ENCODE data around the gene IKZF1.
A peak's percentile ranks its signal among the peaks of the same experiment; 100 is the strongest.

IKZF1 gene

DNA sequence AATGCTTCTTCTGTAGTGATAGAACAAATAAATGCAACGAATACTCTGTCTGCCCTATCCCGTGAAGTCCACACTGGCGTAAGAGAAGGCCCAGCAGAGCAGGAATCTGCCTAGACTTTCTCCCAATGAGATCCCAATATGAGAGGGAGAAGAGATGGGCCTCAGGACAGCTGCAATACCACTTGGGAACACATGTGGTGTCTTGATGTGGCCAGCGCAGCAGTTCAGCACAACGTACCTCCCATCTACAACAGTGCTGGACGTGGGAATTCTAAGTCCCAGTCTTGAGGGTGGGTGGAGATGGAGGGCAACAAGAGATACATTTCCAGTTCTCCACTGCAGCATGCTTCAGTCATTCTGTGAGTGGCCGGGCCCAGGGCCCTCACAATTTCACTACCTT lies 99.9 kb downstream of the IKZF1 start:
- DNase-seq: no peak
- Histone ChIP-seq H3K4me1 (ENCODE audit: control insufficient read depth, insufficient read depth, low read length, poor library complexity, severe bottlenecking) (no peaks in the 10 kb centered on the region), H3K27ac (ENCODE audit: insufficient read depth, low read length, poor library complexity, severe bottlenecking) (no peak overlapping the region), H3K27me3 (replicated peaks; ENCODE audit: control insufficient read depth, insufficient read depth, low read length, poor library complexity, severe bottlenecking) (no peaks in the 10 kb centered on the region), H3K4me3 (ENCODE audit: insufficient read depth, low read depth, low read length, poor library complexity, severe bottlenecking) (no peak overlapping the region), H3K9me3 (ENCODE audit: control insufficient read depth, low read length) (no peaks in the 10 kb centered on the region), H3K36me3 (ENCODE audit: control insufficient read depth, insufficient read depth, low read length) (peaks cover 39% of the 10 kb centered on the region)

DNA sequence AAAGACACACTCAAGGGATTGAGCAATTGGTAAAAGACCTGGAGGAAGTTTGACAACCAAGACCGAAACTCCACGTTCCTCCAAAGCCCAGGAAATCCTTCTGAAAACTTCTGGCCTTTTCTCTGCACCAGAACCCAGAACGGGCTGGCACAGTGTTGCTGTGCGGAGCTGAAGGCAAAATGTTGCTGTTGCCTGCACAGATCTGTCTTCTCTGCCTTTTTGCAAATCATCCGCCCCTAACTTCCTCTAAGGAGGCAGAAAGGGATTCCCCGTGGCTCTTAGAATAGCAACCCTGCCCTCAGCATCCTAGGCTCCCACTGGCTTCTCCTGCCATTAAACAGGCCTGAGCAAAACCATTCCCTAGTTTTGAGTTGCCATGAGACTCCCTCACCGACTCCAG lies 100.7 kb downstream of the IKZF1 start:
- no peak for DNase-seq
- peak overlapping the region; percentile 39 for H3K27ac ChIP-seq (ENCODE audit: insufficient read depth, low read length, poor library complexity, severe bottlenecking)
- H3K27me3 ChIP-seq (replicated peaks; ENCODE audit: control insufficient read depth, insufficient read depth, low read length, poor library complexity, severe bottlenecking): no peaks in the 10 kb centered on the region
- H3K36me3 ChIP-seq (ENCODE audit: control insufficient read depth, insufficient read depth, low read length): peaks cover 30% of the 10 kb centered on the region
- no peaks in the 10 kb centered on the region for H3K9me3 ChIP-seq (ENCODE audit: control insufficient read depth, low read length)
- H3K4me3 ChIP-seq (ENCODE audit: insufficient read depth, low read depth, low read length, poor library complexity, severe bottlenecking): no peak overlapping the region
- H3K4me1 ChIP-seq (ENCODE audit: control insufficient read depth, insufficient read depth, low read length, poor library complexity, severe bottlenecking): no peaks in the 10 kb centered on the region

DNA sequence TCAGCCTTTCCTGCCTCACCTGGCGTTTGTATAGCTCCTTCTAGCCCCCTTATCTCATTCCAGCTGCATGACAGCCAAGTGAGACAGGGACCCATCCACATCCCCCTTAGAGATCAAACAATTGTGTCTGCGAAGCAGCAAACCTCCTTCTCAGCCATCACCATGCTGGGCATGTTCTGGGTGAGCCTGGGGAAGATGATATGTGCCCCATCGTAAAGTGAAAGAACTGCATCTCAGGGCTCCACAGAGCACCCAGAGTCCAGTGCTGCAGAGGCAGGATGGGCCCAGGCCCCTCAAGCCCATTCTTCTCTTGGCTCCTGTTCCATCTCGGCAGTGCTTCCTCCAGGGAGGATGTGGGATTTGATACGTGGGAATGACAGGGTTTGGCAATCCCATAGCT lies 102.4 kb downstream of the IKZF1 start:
- no peak overlapping the region for H3K27ac ChIP-seq (ENCODE audit: insufficient read depth, low read length, poor library complexity, severe bottlenecking)
- H3K4me1 ChIP-seq (ENCODE audit: control insufficient read depth, insufficient read depth, low read length, poor library complexity, severe bottlenecking): no peaks in the 10 kb centered on the region
- H3K9me3 ChIP-seq (ENCODE audit: control insufficient read depth, low read length): no peaks in the 10 kb centered on the region
- H3K36me3 ChIP-seq (ENCODE audit: control insufficient read depth, insufficient read depth, low read length): peaks cover 13% of the 10 kb centered on the region
- H3K4me3 ChIP-seq (ENCODE audit: insufficient read depth, low read depth, low read length, poor library complexity, severe bottlenecking): no peak overlapping the region
- no peaks in the 10 kb centered on the region for H3K27me3 ChIP-seq (replicated peaks; ENCODE audit: control insufficient read depth, insufficient read depth, low read length, poor library complexity, severe bottlenecking)
- DNase-seq: no peak

DNA sequence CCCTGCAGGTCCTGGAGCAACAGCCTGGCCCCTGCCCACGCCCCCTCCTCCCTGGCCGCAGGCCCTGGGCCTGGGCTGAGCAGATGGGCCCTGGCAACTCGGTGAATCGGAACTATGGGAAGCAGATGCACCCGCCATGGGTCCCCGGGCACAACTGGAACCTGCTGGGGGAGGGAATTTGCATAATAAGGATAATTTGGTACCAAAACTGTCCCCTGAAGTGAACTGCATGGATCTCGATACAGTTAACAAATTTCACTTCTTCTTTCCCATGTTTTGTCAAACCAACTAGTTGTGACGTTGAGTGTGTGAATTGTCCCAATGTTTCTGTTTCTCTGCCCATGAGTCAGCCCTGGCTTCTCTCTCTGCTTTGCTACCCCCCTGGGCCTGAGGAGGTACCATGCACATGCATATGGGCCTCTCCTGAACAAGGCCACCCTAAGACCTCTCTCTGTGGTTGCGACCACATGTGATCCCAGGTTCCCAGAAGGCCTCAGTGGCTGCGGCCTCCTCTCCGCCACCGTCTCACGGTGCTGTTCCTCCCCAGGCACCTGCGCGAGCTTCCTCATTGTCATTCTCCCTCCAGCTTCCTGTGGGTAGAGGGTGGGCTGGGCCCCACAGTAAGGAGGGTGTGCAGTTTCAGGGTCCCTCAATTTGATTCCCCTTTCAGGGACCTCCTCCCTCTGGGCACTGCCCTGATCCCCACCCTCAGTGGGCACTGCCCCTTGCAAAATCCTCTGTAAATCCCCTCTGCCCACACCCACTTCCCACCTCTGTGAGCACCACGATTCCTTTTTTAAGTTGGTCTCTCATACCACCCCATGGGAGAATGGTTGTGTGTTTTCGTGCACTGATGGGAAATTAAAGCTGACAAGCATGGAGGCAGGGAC lies 105.6 kb downstream of the IKZF1 start:
- Histone ChIP-seq H3K9me3 (ENCODE audit: control insufficient read depth, low read length) (no peaks in the 10 kb centered on the region), H3K27ac (ENCODE audit: insufficient read depth, low read length, poor library complexity, severe bottlenecking) (no peak overlapping the region), H3K4me1 (ENCODE audit: control insufficient read depth, insufficient read depth, low read length, poor library complexity, severe bottlenecking) (no peaks in the 10 kb centered on the region), H3K36me3 (ENCODE audit: control insufficient read depth, insufficient read depth, low read length) (no peaks in the 10 kb centered on the region), H3K27me3 (replicated peaks; ENCODE audit: control insufficient read depth, insufficient read depth, low read length, poor library complexity, severe bottlenecking) (no peaks in the 10 kb centered on the region), H3K4me3 (ENCODE audit: insufficient read depth, low read depth, low read length, poor library complexity, severe bottlenecking) (no peak overlapping the region)
- no peak for DNase-seq

DNA sequence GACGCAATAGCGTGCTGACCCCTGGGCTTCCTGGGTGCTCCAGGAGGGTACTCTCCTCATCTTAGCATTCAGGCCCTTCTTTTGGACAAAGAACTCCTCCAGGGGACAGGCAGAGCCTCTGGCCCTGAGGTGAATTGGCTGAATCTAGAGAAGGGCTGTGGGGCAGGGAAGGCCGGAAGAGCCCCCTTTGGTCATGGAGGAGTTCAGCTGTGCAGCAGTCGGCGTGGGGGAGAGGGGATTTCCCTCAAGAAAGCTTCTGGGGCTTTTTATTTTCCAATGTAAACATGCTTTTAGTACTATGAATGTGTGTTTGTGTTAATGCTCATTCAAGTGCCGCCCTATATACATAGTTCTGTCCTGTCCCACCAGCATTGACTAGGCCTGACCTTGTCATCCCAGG lies 106.8 kb downstream of the IKZF1 start:
- no peak overlapping the region for H3K27ac ChIP-seq (ENCODE audit: insufficient read depth, low read length, poor library complexity, severe bottlenecking)
- no peaks in the 10 kb centered on the region for H3K27me3 ChIP-seq (replicated peaks; ENCODE audit: control insufficient read depth, insufficient read depth, low read length, poor library complexity, severe bottlenecking)
- no peak overlapping the region for H3K4me3 ChIP-seq (ENCODE audit: insufficient read depth, low read depth, low read length, poor library complexity, severe bottlenecking)
- no peaks in the 10 kb centered on the region for H3K36me3 ChIP-seq (ENCODE audit: control insufficient read depth, insufficient read depth, low read length)
- peaks cover 5% of the 10 kb centered on the region for H3K4me1 ChIP-seq (ENCODE audit: control insufficient read depth, insufficient read depth, low read length, poor library complexity, severe bottlenecking)
- H3K9me3 ChIP-seq (ENCODE audit: control insufficient read depth, low read length): no peaks in the 10 kb centered on the region
- DNase-seq: no peak

DNA sequence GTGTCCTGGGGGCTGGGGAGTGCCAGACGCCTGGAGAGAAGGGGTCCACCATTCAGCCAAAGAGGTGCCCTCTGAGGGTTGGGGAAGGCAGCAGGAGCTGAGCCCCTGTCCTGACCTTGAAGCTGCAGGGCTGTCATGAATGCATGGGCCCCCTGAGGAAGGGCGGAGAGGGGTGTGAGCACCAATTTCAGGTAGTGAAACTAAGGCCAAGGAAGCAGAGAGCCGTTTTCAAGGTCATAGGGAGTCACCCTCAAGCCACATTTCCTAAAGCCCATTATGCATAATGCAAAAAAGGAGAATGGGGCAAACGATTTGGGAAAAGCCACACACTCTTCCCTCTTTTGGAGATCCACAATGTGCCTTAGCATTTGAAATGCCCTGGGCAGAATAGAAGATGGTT lies 108.5 kb downstream of the IKZF1 start:
- DNase-seq: no peak
- no peak overlapping the region for H3K27ac ChIP-seq (ENCODE audit: insufficient read depth, low read length, poor library complexity, severe bottlenecking)
- no peaks in the 10 kb centered on the region for H3K36me3 ChIP-seq (ENCODE audit: control insufficient read depth, insufficient read depth, low read length)
- no peak overlapping the region for H3K4me3 ChIP-seq (ENCODE audit: insufficient read depth, low read depth, low read length, poor library complexity, severe bottlenecking)
- peaks cover 9% of the 10 kb centered on the region for H3K4me1 ChIP-seq (ENCODE audit: control insufficient read depth, insufficient read depth, low read length, poor library complexity, severe bottlenecking)
- H3K27me3 ChIP-seq (replicated peaks; ENCODE audit: control insufficient read depth, insufficient read depth, low read length, poor library complexity, severe bottlenecking): no peaks in the 10 kb centered on the region
- H3K9me3 ChIP-seq (ENCODE audit: control insufficient read depth, low read length): no peaks in the 10 kb centered on the region

DNA sequence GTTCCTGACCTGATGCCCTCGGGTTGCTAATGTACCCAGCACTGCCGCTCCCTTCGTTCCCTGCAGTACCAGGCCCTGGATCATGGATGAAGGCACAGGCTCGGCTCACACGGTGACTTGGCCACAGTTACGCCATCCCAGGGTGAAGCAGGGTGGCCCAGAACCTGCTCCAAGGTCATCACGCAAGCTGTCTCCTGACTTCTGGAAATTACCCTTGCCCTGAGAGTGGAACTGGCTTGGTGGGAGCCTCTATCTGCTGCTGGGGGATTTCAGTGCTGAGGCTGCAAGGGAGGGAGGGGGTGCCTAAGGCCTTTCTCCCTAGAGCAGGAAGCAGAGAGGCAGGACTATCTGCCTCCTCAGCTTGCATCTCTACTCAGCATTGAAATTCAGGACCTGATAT lies 109.0 kb downstream of the IKZF1 start:
- no peaks in the 10 kb centered on the region for H3K9me3 ChIP-seq (ENCODE audit: control insufficient read depth, low read length)
- H3K4me1 ChIP-seq (ENCODE audit: control insufficient read depth, insufficient read depth, low read length, poor library complexity, severe bottlenecking): peaks cover 9% of the 10 kb centered on the region
- no peaks in the 10 kb centered on the region for H3K36me3 ChIP-seq (ENCODE audit: control insufficient read depth, insufficient read depth, low read length)
- H3K27me3 ChIP-seq (replicated peaks; ENCODE audit: control insufficient read depth, insufficient read depth, low read length, poor library complexity, severe bottlenecking): no peaks in the 10 kb centered on the region
- no peak overlapping the region for H3K4me3 ChIP-seq (ENCODE audit: insufficient read depth, low read depth, low read length, poor library complexity, severe bottlenecking)
- no peak overlapping the region for H3K27ac ChIP-seq (ENCODE audit: insufficient read depth, low read length, poor library complexity, severe bottlenecking)
- no peak for DNase-seq

DNA sequence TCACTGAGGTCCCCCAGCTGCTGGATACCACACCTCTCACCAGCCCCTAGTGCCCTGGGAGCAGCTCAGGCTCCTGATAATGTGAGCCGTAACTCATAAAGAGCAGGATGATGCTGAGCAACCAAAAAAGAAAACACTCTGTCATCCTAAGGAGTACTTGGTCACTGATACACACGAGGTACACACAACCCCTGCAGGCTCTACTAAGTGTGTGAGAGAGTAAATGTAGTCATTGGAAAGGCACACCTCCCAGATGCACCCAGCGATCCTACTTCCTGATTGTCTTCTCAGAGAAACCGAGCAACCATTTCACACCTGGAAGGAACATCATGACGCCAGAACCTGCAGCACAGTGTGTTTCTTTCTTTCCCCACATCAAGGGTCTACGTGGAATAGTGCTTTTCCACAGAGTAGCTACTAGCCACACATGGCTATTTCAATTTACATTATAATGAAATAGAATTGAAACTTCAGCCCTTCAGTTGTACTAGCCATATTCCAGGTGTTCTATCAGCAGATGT lies 111.4 kb downstream of the IKZF1 start:
- no peak overlapping the region for H3K4me3 ChIP-seq (ENCODE audit: insufficient read depth, low read depth, low read length, poor library complexity, severe bottlenecking)
- H3K27me3 ChIP-seq (replicated peaks; ENCODE audit: control insufficient read depth, insufficient read depth, low read length, poor library complexity, severe bottlenecking): no peaks in the 10 kb centered on the region
- peaks cover 9% of the 10 kb centered on the region for H3K4me1 ChIP-seq (ENCODE audit: control insufficient read depth, insufficient read depth, low read length, poor library complexity, severe bottlenecking)
- no peak for DNase-seq
- H3K27ac ChIP-seq (ENCODE audit: insufficient read depth, low read length, poor library complexity, severe bottlenecking): no peak overlapping the region
- H3K9me3 ChIP-seq (ENCODE audit: control insufficient read depth, low read length): no peaks in the 10 kb centered on the region
- H3K36me3 ChIP-seq (ENCODE audit: control insufficient read depth, insufficient read depth, low read length): no peaks in the 10 kb centered on the region

DNA sequence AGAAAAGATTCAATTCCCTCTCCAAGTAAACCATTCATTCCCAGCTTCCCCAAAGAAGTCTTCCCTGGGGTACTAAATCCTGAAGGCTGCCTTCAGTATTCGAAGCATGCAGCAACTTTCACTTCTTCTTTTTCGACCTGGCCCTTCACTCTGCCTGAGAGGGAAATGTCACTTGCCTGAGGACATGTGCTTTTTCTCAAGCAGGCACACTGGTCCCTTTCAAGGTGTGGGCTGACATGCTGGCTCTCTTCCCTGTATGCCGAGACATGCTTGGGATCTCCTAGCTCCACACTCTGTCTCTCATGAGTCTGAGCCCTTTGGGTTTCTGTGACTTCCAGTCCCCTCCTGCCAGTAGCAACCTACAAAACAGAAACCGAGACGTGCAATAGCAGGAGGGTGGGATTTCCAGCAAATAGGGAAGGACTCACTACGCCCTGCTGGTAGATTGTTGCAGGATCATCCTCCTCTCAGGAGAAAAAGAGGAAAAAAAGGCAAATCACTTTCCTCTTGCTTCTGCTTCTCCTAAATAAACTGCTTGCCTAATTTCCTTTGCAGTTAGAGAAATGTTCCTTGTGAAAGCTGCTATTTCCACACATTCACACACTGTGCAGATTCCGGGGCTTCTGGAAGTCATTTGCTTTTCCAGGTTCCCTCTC lies 112.1 kb downstream of the IKZF1 start:
- H3K4me3 ChIP-seq (ENCODE audit: insufficient read depth, low read depth, low read length, poor library complexity, severe bottlenecking): no peak overlapping the region
- H3K27me3 ChIP-seq (replicated peaks; ENCODE audit: control insufficient read depth, insufficient read depth, low read length, poor library complexity, severe bottlenecking): no peaks in the 10 kb centered on the region
- H3K4me1 ChIP-seq (ENCODE audit: control insufficient read depth, insufficient read depth, low read length, poor library complexity, severe bottlenecking): peaks cover 9% of the 10 kb centered on the region
- H3K27ac ChIP-seq (ENCODE audit: insufficient read depth, low read length, poor library complexity, severe bottlenecking): no peak overlapping the region
- DNase-seq: no peak
- H3K36me3 ChIP-seq (ENCODE audit: control insufficient read depth, insufficient read depth, low read length): no peaks in the 10 kb centered on the region
- H3K9me3 ChIP-seq (ENCODE audit: control insufficient read depth, low read length): no peaks in the 10 kb centered on the region

DNA sequence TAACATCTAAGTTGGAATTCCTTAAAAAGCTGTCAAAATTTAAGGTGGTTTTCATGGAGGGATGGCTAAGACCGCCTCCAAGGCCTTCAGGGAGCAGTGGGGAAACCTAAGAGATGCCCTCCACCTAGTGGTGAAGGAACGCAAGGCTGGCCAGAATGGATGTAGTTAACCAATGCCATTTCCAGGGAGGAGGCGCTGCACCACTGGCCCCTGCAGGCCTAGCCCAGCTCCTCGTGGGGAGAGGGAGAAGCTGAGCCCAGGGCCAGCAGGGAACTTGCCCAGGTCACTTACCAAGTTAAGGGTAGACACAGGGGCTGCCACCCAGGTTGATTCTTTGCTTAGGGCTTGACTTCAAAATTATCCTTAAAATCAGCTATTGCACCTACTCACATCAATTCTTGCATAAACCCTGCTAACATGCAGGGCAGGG lies 113.6 kb downstream of the IKZF1 start:
- H3K27me3 ChIP-seq (replicated peaks; ENCODE audit: control insufficient read depth, insufficient read depth, low read length, poor library complexity, severe bottlenecking): no peaks in the 10 kb centered on the region
- H3K4me1 ChIP-seq (ENCODE audit: control insufficient read depth, insufficient read depth, low read length, poor library complexity, severe bottlenecking): peaks cover 9% of the 10 kb centered on the region
- no peak overlapping the region for H3K4me3 ChIP-seq (ENCODE audit: insufficient read depth, low read depth, low read length, poor library complexity, severe bottlenecking)
- H3K27ac ChIP-seq (ENCODE audit: insufficient read depth, low read length, poor library complexity, severe bottlenecking): no peak overlapping the region
- peak; percentile 40 to 61 (median 42) for DNase-seq
- no peaks in the 10 kb centered on the region for H3K36me3 ChIP-seq (ENCODE audit: control insufficient read depth, insufficient read depth, low read length)
- H3K9me3 ChIP-seq (ENCODE audit: control insufficient read depth, low read length): no peaks in the 10 kb centered on the region

Measured in effector memory CD4-positive, alpha-beta T cell (primary cell).